GM19023 (cell line): ENCODE data around the gene LMOD1.
"Not testable (repeated sequence)": the region's sequence is repeated elsewhere in the genome, so short reads cannot be mapped to it uniquely, and the experiment has no call there.

Experiments used
- ATAC-seq: cut with Tn5 transposase; IDR thresholded peaks from one replicate; pipeline ENCODE4 v1.9.1; 2021; ENCODE audit warnings: mild to moderate bottlenecking, moderate library complexity; ENCODE audit not compliant: unreplicated experiment

Gene LMOD1

DNA sequence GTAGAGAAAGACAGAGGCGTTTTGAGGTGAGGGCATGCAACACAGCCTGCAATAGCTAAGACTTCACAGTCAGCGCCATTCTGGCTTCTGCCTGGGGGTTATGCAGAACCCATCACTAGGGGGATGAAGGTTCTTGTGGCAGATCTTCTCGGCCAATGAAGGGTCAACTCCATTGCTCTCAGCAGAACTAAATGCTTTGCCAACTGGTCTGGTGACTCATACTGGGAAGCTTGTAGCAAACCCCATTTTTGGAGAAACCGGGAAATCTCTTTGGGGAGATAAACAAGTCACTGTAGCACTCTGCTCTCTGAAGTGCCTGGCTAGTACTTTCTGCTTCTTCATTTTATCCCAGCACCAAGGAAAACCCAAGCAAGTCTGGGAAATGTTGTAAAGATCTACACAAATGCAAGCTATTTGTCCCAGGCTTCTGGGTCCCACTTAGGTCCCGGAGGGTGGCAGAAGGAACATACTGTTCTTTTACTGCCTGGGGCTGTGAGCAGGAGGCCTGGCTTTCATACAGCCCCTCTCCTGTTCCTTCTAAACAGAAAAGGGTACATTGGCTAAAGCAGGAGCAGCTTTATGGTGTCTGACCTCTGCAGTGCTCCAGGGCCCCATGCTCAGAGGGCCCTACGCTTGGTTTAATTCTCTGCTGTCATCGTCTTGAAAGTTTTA is 28.9 kb downstream of the LMOD1 start:
- no peak for ATAC-seq

DNA sequence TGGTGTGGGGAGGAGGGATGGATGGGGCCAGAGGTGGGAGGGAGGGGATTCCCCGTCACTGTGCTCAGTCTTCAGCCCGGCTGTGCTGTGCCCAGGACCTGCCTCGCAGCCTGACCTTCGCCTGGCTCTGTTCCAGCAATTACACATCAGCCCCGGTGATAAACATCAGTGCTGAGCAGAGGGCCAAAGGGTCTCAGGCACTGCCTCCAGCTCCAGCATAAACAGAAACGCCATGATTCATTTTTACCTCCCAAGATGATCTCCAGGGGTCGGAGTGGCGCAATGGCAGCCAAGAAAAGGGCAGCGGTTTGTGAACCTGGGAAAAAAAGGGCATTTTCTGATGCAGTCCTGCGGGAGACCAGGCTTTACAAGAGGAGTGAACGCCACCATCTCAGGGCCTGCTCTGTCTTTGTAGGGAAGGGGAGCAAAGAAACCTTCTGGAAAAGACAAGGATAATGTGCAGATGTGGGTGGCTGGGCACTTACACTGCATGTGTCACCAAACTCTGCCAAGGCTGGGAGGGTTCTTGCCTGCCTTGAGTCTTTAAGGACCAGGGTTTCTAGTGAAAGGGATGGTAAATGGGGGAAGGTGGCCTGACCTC is 29.6 kb downstream of the LMOD1 start:
- ATAC-seq = no peak

DNA sequence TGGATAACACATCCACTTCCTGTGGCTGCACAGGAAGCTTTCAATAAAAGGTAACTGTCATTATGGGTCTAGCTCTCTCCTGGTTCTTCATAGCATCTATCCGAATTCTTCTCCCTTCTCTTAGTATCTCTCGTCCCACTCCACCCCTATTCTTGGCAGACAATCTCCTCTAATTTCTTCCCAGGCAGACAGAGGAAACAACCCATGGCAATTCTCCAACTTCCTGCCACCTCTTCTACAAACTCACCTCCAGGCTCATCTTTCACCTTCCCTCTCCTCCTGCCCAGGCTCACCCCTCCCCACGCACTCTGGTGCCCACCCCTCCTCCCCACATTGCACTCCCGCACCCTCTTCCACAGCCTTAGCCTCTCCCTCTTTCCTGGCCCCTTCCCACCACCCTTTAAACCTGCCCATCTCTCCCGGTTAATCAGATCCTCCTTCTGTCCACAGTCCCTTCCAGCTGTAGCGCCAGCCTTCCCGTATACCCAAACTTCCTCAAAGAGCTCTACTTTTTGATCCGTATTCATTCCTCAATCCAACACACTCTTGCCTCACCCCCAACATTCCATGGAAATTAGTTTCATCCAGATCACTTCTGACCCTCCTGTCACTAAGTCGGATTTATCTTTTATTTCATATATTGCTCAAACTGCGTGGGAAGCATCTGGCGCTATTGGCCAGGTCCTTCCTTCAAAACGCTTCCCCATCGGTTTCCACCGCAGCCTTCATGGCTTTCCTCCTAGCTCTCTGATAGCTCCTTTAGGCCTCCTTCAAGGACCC is 31.7 kb downstream of the LMOD1 start:
- ATAC-seq = no peak

- ATAC-seq = no peak
These were observed 33.5 kb downstream of the LMOD1 start for GRCh38 chr1:201912832-201913231.

GRCh38 chr1:201911826-201912571 is 34.3 kb downstream of the LMOD1 start:
- ATAC-seq = no peak

DNA sequence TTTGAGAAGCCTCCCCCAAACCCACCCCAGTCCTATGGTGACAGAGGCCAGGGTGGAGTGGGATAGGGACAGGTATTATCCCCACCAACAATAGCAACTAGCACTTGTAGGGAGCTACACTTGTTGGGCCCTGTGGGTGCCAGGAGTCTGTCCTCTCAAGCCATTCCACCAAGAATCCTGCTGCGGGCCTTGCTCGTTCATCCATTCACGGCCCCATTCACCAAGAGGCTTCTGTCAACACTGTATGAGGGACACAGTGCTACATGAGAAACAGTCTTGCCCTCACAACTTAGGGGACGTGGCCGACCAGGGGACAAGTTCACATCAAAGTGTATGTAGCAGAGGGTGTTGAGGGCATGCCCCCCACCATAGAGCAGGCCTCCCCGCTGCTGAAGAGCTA is 38.7 kb downstream of the LMOD1 start:
- no peak for ATAC-seq

DNA sequence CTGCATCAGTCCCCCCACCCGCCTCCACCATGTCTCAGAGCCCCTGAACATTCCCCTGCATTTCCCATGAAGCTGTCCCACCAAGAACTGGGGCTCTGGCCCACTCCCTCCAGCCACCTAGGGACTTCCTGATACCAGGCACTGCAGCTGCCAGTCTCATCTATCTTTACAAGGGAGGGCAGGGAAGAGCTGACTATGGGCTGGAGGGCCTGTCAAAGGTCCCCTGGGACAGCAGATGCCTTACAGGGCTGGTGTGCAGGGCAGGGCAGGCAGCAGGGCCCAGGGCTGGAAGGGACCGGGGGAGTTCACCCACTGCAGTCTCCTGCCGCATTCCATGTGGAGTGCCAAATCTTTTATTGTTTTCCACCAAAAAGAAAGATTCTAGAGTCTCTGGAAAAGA is 40.0 kb downstream of the LMOD1 start:
- ATAC-seq = no peak

- ATAC-seq = no peak
These were observed 41.0 kb downstream of the LMOD1 start for GRCh38 chr1:201905234-201905890.

- no peak for ATAC-seq
These were observed 41.8 kb downstream of the LMOD1 start for GRCh38 chr1:201904579-201904978.

- ATAC-seq = no peak
These were observed 43.2 kb downstream of the LMOD1 start for GRCh38 chr1:201903135-201903534.

- no peak for ATAC-seq
These were observed 44.1 kb downstream of the LMOD1 start for GRCh38 chr1:201902198-201902597.

DNA sequence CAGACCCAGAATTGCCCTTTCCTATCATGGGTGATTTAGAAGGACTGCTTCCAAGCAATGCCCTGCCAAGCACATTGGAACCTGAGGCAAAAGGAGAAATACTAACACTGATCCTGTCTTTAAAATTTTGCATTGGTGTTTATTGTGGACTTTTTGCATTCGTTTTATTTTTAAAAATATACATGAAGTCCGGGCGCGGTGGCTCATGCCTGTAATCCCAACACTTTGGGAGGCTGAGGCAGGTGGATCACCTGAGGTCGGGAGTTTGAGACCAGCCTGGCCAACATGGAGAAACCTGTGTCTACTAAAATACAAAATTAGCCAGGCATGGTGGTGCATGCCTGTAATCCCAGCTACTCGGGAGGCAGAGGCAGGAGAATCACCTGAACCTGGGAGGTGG is 45.3 kb downstream of the LMOD1 start:
- ATAC-seq = not testable (repeated sequence)

- no peak for ATAC-seq
These were observed 45.9 kb downstream of the LMOD1 start for GRCh38 chr1:201900476-201900875.

- no peak for ATAC-seq
These were observed 46.5 kb downstream of the LMOD1 start for GRCh38 chr1:201899683-201900429.

- no peak for ATAC-seq
These were observed 47.4 kb downstream of the LMOD1 start for GRCh38 chr1:201898992-201899391.

DNA sequence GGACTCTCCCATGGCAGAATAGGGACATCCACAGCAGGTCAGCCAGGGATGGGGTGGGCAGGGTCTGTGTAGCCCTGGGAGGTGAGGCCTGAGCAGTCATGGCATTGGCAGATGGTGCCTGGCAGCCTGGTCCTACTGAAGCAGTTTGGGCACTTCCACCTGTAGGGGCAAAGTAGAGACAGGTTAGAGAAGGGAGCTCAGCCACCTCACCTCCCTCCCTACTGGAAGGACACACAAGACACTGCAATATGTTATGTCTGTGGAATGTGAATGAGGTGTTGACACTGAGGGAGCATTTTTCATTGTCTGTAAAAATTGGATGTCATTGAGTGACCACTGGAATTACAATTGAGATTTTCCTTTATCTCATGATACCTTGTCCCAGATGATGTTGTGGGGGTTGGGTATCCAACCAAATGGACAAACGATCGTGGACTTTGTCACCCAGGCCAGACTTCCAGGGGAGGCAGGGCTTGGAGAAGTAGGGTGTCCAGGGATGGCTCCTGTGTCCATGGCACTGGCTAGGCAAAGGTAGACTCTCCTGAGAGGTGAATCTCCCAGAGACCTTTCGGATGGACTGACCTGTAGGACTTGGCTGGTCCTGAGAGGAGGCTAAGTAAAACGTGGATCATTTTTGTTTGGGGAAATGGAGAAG is 48.0 kb downstream of the LMOD1 start:
- no peak for ATAC-seq

- no peak for ATAC-seq
These were observed 49.4 kb downstream of the LMOD1 start for GRCh38 chr1:201896951-201897391.

DNA sequence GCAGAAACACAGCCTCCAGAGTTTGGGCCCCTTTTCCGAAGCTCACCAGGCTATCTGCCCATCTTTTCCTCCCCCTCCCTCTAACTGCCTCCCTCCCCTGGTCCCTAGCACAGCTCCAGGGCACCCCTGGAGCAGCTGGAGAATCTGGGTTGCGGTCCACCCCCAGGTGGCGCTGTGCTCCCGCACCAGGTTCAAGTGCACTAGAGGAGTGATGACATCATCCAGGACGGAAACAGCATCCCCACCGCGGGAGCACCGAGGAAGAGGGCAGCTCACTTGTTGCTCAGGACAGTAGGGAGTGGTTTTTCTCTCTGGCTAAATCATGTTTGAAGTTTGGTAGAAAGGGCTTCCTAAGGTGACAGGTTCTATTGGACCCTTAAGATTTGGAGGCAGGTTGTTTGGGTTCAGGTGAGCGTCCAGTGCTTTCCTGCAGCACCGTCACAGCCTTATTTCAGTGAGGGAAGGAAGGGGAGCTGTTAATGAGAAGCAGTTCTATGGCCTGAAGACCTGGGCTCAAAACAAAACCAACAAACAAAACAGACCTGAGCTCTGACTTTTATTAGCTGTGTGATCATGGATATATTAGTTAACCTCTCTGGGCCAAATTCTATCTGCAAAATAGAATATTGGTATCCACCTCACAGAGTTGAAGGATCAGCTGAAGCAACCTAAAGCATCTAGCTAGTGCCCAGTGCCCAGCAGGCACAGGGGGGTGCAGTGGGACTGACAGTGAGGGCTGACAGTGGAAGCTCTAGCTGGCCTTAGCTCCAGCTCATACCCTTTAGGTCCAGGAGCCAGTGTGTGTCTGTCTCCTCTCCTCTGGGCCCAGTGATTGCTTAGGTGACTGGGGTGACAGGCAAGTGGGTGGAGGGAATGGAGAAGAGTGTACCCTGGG is 50.2 kb downstream of the LMOD1 start:
- peak; percentile 78 for ATAC-seq
